ENCODE results near the gene SRCIN1.

Gene SRCIN1

DNA sequence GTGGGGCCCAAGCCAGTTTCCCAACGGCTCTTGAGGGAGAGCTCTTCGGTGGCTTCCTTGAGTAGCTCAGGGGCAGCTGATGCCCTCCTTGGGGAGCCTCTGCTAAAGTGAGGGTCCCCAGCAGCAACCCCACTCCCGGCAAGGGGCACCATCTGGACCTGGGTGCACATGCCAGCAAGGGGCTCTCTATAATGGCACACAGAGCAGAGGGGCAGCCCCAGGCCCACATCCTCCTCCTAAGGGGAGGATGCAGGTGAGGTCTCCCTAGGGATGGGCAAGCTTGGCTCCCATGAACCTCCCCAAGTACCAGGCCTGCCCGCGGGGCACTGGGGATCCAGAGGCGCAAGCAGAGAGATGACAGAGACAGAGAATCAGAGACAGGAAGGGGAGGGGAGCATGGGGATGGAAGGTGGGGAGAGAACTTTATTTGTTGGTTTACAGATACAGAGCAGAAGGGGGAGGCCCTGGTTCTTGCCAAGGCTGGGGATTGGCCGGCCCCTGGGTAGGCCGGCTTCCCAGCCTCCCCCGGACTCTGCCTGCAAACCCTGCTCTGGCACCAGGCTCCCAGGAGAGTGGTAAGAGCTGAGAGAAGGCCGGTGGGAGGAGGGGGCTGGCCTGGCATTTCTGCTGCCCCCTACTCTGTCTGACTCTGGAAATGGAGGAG is 61.4 kb downstream of the SRCIN1 start:
- no peak overlapping the region for H3K4me3 ChIP-seq (replicated peaks in 1 of 2; ENCODE audit: low read depth in 2 of 2, low read length in 2 of 2)
- DNase-seq (ENCODE audit: low read depth in 2 of 2): no peak
- no peak for TF ChIP-seq CTCF (IDR thresholded peaks at IDR 0.05; ENCODE audit: low read depth, low read length)

DNA sequence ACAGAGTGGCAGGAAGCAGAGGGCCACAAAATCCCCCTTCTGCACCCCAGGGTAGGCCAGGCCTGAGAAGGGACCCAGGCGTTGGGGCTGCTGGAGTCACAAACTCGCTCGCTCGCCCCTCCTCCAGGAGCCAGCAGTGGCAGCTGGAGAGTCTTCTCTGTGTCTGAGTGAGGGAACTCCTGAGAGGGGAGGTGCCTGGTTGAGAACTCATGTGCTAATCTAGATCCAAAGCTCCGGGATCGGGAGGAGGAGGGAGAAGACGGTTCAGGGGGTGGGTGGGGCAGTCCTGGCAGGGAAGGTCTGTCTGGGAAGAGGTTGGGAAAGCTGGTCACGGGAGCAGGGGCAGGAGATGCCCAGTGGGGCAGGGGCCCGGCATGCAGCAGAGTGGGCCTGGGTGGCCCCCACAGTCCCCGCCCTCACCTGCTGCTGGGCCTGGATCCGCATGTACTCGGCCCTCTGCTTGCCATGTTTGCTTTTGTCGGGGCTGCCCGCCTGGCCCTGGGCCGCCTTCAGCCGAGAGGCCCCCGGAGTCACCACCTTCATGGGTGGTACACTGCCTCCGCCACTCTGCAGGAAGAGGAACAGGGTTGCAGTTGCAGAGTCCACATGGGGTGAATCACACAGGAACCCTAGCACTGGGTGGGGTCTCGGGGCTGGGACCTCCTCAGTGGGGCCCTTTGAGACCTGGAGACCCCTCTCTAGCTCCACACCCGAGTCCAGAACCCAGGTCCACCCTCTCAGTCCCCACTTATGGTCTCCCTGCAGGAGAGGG is 62.2 kb downstream of the SRCIN1 start:
- TF ChIP-seq CTCF (IDR thresholded peaks at IDR 0.05; ENCODE audit: low read depth, low read length): no peak

GRCh38 chr17:38542286-38542685 is 63.5 kb downstream of the SRCIN1 start:
- no peak overlapping the region for H3K4me3 ChIP-seq (replicated peaks in 1 of 2; ENCODE audit: low read depth in 2 of 2, low read length in 2 of 2)
- DNase-seq (ENCODE audit: low read depth in 2 of 2): no peak
- TF ChIP-seq CTCF (IDR thresholded peaks at IDR 0.05; ENCODE audit: low read depth, low read length): no peak

More for the DNA sequence above, 62.2 kb downstream of the SRCIN1 start:
- no peak overlapping the region for H3K4me3 ChIP-seq (replicated peaks in 1 of 2; ENCODE audit: low read depth in 2 of 2, low read length in 2 of 2)
- DNase-seq (ENCODE audit: low read depth in 2 of 2): no peak

DNA sequence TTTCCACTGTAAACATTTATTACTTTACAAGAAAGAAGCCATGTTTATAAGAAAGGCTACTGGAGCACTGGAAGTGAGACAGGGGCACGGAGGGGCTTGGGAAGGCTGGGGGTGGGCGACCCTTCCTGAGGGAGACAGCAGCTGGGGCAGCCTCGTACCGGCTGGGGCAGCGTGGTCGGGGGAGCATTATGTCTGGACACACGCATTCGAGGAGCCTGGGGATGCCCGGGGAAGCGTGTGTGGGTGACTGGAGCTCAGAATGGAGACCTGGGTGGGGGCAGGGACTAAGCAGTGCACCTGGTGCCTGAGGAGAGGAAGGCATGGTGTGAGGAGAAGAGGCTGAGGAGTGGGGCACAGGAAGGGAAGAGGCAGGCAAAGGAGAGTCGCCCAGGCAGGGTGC is 64.5 kb downstream of the SRCIN1 start:
- H3K4me3 ChIP-seq (replicated peaks in 1 of 2; ENCODE audit: low read depth in 2 of 2, low read length in 2 of 2): no peak overlapping the region
- DNase-seq (ENCODE audit: low read depth in 2 of 2): no peak
- TF ChIP-seq CTCF (IDR thresholded peaks at IDR 0.05; ENCODE audit: low read depth, low read length): no peak

DNA sequence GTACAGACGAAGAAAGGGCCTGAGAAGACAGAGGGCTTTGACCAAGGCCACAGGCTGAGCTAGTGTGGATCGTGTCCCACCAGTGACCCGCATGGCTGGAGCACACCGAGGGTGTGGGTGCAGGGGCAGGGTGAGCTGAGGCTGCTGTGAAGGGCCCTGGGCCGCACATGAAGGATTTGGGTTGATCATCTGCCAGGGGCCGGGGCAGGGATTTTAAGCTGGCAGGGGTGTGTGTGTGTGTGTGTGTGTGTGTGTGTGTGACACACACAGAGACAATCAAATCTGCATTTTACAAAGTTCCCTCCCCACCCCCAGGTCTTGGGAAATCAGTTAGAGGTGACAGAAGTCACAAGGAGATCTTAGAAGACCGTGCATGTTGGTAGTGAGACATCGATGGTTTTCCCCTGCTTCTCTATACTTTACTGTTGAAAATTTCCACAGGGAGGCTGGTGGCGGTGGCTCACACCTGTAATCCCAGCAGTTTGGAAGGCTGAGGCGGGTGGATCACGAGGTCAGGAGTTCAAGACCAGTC is 65.2 kb downstream of the SRCIN1 start:
- DNase-seq (ENCODE audit: low read depth in 2 of 2): no peak
- no peak for TF ChIP-seq CTCF (IDR thresholded peaks at IDR 0.05; ENCODE audit: low read depth, low read length)
- no peak overlapping the region for H3K4me3 ChIP-seq (replicated peaks in 1 of 2; ENCODE audit: low read depth in 2 of 2, low read length in 2 of 2)

DNA sequence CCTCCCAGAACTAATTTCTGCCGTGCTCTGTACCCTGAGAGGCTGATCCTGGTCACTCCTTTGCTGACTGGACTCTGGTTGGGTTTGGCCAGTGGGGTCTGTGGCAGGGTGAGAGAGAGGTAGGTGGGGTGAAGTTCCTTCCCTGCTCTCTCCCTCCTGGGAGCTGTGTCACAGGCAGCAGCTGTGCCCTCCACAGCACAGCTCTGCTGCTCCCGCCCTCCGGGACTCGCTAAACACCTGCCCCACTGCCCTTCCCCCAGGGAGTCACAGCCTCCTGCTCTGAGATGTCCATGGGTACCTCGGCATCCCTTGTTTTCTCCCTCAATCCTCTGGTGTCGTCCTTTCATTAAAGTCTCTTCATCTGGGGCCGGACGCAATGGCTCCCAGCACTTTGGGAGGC is 66.4 kb downstream of the SRCIN1 start:
- no peak for DNase-seq (ENCODE audit: low read depth in 2 of 2)
- no peak for TF ChIP-seq CTCF (IDR thresholded peaks at IDR 0.05; ENCODE audit: low read depth, low read length)
- H3K4me3 ChIP-seq (replicated peaks in 1 of 2; ENCODE audit: low read depth in 2 of 2, low read length in 2 of 2): no peak overlapping the region
